ENCODE data around the gene SIX5.

DNA sequence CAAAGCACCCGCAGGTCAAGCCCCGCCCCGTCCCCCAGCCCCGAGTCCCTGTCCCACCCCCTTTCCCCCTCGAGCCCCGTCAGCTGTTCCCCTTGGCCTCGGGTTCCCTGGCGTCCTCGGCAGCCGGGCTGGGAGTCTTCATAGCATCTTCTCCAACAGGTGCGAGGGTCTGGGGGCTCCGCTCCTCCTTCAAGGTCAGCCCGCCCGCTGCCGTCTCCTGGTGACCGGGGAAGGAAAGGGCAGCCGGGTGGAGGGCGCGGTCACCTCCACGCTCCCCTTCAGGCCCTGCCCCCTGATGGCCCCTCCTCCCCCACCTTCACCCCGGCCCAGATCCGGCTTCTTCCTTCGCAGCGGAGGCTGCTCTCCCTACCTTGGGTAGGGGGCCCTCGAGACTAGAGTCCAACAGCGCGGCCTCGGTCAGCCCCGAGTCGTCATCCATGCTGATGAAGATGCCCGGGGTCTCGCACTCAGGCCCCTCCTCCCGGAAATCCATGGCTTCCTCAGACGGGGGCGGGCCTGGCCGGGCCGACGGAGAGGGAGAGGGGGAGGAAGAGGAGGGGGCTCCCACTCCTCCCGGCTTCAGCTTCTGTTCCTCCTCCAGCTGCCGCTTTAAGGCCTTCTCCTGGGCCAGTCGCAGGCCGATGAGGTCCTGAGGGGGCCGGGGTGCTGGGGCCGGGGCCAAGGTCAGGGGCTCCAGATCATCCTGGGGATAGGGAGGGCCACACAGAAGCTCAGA, 46.6 kb upstream of the SIX5 start:
- TF ChIP-seq, protein P1, sequence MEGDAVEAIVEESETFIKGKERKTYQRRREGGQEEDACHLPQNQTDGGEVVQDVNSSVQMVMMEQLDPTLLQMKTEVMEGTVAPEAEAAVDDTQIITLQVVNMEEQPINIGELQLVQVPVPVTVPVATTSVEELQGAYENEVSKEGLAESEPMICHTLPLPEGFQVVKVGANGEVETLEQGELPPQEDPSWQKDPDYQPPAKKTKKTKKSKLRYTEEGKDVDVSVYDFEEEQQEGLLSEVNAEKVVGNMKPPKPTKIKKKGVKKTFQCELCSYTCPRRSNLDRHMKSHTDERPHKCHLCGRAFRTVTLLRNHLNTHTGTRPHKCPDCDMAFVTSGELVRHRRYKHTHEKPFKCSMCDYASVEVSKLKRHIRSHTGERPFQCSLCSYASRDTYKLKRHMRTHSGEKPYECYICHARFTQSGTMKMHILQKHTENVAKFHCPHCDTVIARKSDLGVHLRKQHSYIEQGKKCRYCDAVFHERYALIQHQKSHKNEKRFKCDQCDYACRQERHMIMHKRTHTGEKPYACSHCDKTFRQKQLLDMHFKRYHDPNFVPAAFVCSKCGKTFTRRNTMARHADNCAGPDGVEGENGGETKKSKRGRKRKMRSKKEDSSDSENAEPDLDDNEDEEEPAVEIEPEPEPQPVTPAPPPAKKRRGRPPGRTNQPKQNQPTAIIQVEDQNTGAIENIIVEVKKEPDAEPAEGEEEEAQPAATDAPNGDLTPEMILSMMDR (IDR thresholded peaks at IDR 0.05): no peak
- TF ChIP-seq ERG (CRISPR knock-in tag; IDR thresholded peaks at IDR 0.05): no peak
- no peak for TF ChIP-seq ZNF281 (CRISPR knock-in tag; IDR thresholded peaks at IDR 0.05)
- TF ChIP-seq ZNF121 (CRISPR knock-in tag; IDR thresholded peaks at IDR 0.05): peak; percentile 92
- no peak for TF ChIP-seq GTF2I (CRISPR knock-in tag; conservative IDR thresholded peaks at IDR 0.05)
- no peak for TF ChIP-seq CREM (CRISPR knock-in tag; IDR thresholded peaks at IDR 0.05)
- TF ChIP-seq TEAD4 (CRISPR knock-in tag; IDR thresholded peaks at IDR 0.05): no peak
- TF ChIP-seq JUN (CRISPR knock-in tag; IDR thresholded peaks at IDR 0.05): no peak
- TF ChIP-seq ZNF232 (CRISPR knock-in tag; IDR thresholded peaks at IDR 0.05): no peak; the same call in 1 of the 2 replicates
- no peak; the same call in 1 of the 2 replicates for TF ChIP-seq FOXP1 (CRISPR knock-in tag; IDR thresholded peaks at IDR 0.05; ENCODE audit: borderline replicate concordance)
- no peak for TF ChIP-seq FOXJ3 (CRISPR knock-in tag; IDR thresholded peaks at IDR 0.05; ENCODE audit: borderline replicate concordance)

Measured in WTC11 (cell line).